Skin of body (tissue), 2 donors: ENCODE measurements around the gene TNFSF13. TPM values are rescaled to one million over a fixed set of nuclear protein-coding genes. Genes with fewer than 3 reads are reported as not detected.

ENCODE experiments used
- DNase-seq: peaks from one replicate; lab custom pipeline; 2025; lab: John Stamatoyannopoulos, UW
- total RNA-seq: library from RNA; depleted of rRNA; stranded (reverse); fragments of >200 nt; gene quantifications from one replicate; pipeline ENCODE4 v1.2.3, GENCODE V29; 2014

The TNFSF13 gene, protein sequence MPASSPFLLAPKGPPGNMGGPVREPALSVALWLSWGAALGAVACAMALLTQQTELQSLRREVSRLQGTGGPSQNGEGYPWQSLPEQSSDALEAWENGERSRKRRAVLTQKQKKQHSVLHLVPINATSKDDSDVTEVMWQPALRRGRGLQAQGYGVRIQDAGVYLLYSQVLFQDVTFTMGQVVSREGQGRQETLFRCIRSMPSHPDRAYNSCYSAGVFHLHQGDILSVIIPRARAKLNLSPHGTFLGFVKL
- total RNA-seq: 1.7 TPM

GRCh38 chr17:7558544-7559319, at the start of gene TNFSF13:
TSS of gene TNFSF13 (plus strand) at chr17:7558750. CDS start at chr17:7559040, 290 bp downstream.
- no peak for DNase-seq

GRCh38 chr17:7508846-7509245, 49.7 kb upstream of the TNFSF13 start:
- no peak for DNase-seq

DNA sequence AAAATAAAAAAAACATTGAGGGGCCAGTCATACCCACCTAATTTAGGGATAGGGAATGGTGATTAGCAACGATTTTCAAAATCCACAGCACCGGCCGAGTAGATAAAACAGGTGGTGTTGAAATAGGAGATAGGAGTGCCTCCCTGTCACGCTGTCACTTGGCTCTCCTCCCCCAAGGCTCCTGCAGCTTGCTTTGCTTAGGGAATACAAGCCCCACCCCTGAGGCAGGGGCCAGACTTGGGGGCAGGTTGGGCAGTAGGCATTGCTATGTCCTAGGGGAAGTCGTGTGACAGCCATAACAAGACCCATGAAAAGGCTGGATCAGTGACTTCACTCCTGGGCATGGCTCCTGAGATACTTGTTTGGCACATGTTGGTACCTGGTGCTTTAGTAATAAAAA, 48.6 kb upstream of the TNFSF13 start:
- DNase-seq: no peak

- no peak for DNase-seq
Observed at GRCh38 chr17:7511108-7511507, 47.4 kb upstream of the TNFSF13 start.

- DNase-seq: no peak
Observed at GRCh38 chr17:7512105-7512504, 46.4 kb upstream of the TNFSF13 start.

DNA sequence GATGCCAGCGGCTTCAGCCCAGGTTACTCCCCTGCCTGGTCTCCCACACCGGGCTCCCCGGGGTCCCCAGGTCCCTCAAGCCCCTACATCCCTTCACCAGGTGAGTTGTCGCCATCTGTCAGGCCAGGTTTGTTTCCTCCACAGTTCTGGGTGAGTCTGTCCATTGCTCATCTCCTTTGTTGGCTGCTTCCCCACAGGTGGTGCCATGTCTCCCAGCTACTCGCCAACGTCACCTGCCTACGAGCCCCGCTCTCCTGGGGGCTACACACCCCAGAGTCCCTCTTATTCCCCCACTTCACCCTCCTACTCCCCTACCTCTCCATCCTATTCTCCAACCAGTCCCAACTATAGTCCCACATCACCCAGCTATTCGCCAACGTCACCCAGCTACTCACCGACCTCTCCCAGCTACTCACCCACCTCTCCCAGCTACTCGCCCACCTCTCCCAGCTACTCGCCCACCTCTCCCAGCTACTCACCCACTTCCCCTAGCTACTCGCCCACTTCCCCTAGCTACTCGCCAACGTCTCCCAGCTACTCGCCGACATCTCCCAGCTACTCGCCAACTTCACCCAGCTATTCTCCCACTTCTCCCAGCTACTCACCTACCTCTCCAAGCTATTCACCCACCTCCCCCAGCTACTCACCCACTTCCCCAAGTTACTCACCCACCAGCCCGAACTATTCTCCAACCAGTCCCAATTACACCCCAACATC, 45.6 kb upstream of the TNFSF13 start:
- no peak for DNase-seq

- no peak for DNase-seq
Observed at GRCh38 chr17:7513850-7514419, 44.6 kb upstream of the TNFSF13 start.

GRCh38 chr17:7515911-7516610, 42.5 kb upstream of the TNFSF13 start:
- DNase-seq: no peak

DNA sequence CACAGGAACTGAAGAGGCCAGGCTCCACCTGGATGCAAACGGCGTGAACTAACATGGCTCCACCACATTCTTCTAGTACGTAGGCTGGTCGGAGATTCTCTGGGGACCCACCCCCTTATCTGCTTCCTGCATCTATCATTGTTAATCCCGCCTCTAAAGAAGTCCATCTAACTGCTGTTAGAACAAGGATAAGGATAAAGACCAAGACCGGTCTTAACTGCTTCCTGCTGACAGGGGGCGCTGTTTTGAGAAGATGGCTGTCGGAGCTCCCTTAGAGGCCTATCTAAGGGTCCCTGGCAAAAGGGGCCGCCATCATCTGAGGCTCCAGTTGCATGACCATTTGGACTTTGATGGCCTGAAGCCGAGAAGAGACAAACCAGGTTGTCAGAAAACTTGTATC, 35.5 kb upstream of the TNFSF13 start:
- no peak for DNase-seq

DNA sequence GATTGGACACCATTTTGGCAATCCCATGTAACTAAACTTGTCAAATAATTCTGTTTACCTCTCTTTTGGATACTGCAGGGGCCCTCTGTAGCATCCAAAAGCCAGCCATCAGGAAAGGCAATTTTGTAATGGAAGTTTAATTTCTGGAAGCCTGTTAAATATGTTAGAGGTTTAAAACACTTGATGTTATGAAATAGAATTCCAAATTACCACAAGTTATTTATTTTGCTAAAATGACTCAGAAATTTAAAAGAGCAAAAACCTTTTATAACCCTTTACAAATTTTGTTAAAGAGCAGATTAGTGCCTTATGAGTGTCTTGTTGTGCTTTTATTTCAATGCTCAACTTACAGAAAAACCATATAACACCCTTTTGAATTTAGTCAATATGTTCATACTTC, 29.7 kb upstream of the TNFSF13 start:
- DNase-seq: no peak

DNA sequence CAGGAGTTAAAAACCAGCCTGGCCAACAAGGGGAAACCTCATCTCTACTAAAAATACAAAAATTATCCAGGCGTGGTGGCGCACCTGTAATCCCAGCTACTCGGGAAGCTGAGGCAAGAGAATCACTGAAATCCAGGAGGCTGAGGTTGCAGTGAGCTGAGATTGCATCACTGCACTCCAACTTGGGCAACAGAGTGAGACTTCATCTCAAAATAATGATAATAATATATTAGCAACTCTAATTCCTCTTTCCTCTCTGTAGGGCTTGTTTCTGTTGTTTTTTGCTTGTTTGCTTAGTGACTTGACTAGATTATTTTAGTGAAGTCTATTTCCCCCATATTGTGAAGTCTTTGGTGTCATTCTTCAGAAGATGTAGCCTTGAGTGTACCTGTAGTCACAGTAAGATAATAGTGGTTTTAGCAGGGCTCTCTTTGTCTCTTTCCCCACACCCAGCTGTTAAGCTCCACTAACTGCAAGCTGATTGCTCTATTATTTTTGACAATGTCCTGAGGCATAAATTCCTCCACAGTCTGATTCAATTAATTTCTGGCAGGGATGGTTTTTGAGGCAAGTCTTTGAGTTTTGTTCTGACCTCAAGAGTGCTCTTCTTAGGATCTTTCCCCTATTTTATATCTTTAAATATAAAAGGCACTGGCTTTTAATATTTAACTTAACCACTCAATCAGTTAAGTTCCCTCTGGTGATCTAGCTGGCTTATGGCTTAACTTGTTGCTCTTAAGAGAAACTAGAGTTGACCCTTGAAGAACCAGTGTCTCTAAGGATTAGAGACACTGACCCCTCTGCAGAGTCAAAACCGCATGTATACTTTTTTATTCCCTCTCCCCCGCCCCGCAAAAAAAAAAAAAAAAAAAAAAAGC, 28.3 kb upstream of the TNFSF13 start:
- DNase-seq: no peak

DNA sequence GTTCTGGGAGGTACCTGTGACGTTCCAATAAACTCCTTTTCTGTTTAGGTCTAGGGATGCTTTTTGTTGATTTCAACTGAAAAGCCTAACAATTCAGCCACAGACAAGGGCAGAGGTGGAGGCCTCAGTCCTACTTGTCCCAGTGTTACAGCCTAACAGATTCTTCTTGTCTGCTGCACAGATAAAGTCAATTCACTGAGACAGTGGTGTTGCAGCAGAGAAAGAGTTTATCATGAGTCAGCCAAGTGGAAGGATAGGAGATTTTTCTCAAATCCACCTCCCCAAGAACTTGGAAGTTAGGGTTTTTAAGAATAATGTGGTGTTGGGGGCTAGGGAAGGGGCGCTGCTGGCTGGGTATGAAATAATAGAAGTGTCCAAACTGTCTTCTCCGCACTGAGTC, 20.5 kb upstream of the TNFSF13 start:
- no peak for DNase-seq

GRCh38 chr17:7538891-7539545, 19.5 kb upstream of the TNFSF13 start:
- DNase-seq: no peak

GRCh38 chr17:7541074-7541621, 17.4 kb upstream of the TNFSF13 start:
- DNase-seq: no peak

- DNase-seq: no peak
Observed at GRCh38 chr17:7544911-7545310, 13.6 kb upstream of the TNFSF13 start.

- DNase-seq: no peak
Observed at GRCh38 chr17:7548585-7549400, 9.8 kb upstream of the TNFSF13 start, which contains the start of gene TNFSF12. TSS of gene TNFSF12 (plus strand) at chr17:7549058. CDS start at chr17:7549154, 96 bp downstream.

DNA sequence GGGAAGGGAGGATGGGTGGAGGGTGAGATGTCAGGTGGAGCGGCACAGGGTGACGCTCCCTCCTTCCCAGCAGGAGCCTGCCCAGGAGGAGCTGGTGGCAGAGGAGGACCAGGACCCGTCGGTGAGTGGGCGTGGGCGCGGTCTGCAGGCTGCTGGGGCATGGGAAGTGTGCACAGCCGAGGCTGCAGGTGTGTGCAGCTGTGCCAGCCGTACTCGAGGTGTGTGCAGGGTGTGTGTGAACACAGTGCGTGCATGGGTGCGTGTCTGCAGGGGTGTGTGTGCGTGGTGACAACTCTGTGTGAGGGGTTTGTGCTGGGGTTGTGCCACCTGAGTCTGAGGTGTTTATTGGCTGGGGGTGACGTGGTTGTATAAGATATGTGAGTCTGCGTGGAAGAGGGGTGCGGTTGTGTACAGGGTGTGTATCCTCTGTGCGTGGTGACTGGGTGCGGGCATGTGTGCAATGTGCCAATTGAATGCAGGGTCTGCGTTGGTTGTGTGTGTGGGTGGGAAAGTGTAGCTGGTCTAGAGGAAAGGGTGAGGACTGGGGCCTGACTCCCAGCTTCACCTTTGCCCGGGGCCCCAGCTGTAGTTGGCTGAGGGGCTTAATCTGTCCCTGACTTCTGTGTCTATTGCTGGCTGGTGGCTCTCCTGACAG, 9.0 kb upstream of the TNFSF13 start:
- no peak for DNase-seq

DNA sequence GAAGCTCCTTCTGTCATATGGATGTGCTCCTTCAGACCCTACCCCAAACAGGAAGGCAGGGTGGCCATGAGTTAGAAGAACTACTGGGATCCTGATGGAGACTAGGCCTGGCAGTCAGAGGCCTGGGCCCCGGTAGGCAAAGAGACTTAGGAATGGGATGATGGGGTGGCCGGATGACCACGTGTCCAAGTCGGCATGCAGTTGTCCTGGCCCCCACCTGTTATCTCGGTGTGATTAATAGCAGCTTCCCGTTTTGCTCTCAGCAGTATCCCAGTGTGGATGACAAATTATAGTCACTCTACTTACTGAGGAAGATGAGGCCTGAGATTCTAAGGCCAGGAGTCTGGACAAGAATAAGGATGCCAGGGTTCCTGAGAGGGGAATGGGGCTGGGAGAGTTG, 8.2 kb upstream of the TNFSF13 start:
- DNase-seq: no peak
